Measurements from ENCODE around the gene AVEN.

GRCh38 chr15:34059476-34059875 lies 20.5 kb upstream of the AVEN start:
- TF ChIP-seq RAD21 (IDR thresholded peaks at IDR 0.05; ENCODE audit: low read length) = no peak
- TF ChIP-seq CTCF (conservative IDR thresholded peaks at IDR 0.05; ENCODE audit: low read depth, low read length) = no peak
- no peak for TF ChIP-seq BHLHE40 (IDR thresholded peaks at IDR 0.05; ENCODE audit: low read depth, low read length)
- TF ChIP-seq POLR2A (IDR thresholded peaks at IDR 0.05; ENCODE audit: low read depth, low read length) = no peak
- no peak for TF ChIP-seq RFX5 (IDR thresholded peaks at IDR 0.05; ENCODE audit: low read depth, low read length)
- no peak for TF ChIP-seq RCOR1 (IDR thresholded peaks at IDR 0.05; ENCODE audit: insufficient replicate concordance, low read length)
- TF ChIP-seq MXI1 (IDR thresholded peaks at IDR 0.05; ENCODE audit: borderline replicate concordance, low read depth, low read length) = no peak
- no peak for TF ChIP-seq SMC3 (IDR thresholded peaks at IDR 0.05; ENCODE audit: low read depth, low read length)
- TF ChIP-seq USF2 (IDR thresholded peaks at IDR 0.05; ENCODE audit: low read depth, low read length) = no peak
- TF ChIP-seq CHD1 (IDR thresholded peaks at IDR 0.05; ENCODE audit: low read depth, low read length) = no peak
- TF ChIP-seq CEBPB (IDR thresholded peaks at IDR 0.05; ENCODE audit: low read depth, low read length) = no peak

Measured in IMR-90 (cell line).